ENCODE measurements around the gene FAT1. TPM values are rescaled to one million over a fixed set of nuclear protein-coding genes. Genes with fewer than 3 reads are reported as not detected.

The FAT1 gene
- polyA plus RNA-seq, 1 donor from 2014 or later: 19.8 TPM

GRCh38 chr4:186543206-186543605, 180.4 kb downstream of the FAT1 start:
- Histone ChIP-seq H3K27ac (ENCODE audit: low read length) (no peak overlapping the region), H3K9me2 (ENCODE audit: insufficient read depth, low read length) (no peaks in the 10 kb centered on the region), H3K9me3 (ENCODE audit: low read length) (no peaks in the 10 kb centered on the region), H3K4me2 (ENCODE audit: low read length) (no peak overlapping the region), H3K36me3 (ENCODE audit: insufficient read depth, low read length) (no peaks in the 10 kb centered on the region), H3K79me2 (replicated peaks; ENCODE audit: insufficient read depth, low read length) (no peaks in the 10 kb centered on the region), H2AFZ (ENCODE audit: low read depth, low read length) (no peak overlapping the region), H3K9ac (ENCODE audit: low read length) (no peak overlapping the region), H3K27me3 (ENCODE audit: insufficient read depth, low read depth, low read length) (no peaks in the 10 kb centered on the region), H3K4me3 (ENCODE audit: low read length) (no peak overlapping the region), H4K20me1 (ENCODE audit: insufficient read depth) (no peaks in the 10 kb centered on the region), H3F3A (ENCODE audit: insufficient read depth, low read length, poor library complexity, severe bottlenecking) (no peaks in the 10 kb centered on the region)
- TF ChIP-seq EZH2 (IDR thresholded peaks at IDR 0.05; ENCODE audit: borderline replicate concordance, insufficient read depth, low read length, poor library complexity, severe bottlenecking): no peak
- no peak for TF ChIP-seq SMC3 (conservative IDR thresholded peaks at IDR 0.05; ENCODE audit: poor library complexity)
- TF ChIP-seq POLR2AphosphoS5 (IDR thresholded peaks at IDR 0.05): no peak
- no peak for TF ChIP-seq CTCF (IDR thresholded peaks at IDR 0.05; ENCODE audit: poor library complexity, severe bottlenecking)
- no peak for TF ChIP-seq RAD21 (conservative IDR thresholded peaks at IDR 0.05)
- TF ChIP-seq TAF1 (IDR thresholded peaks at IDR 0.05; ENCODE audit: low read depth): no peak
- no peak for TF ChIP-seq EP300 (conservative IDR thresholded peaks at IDR 0.05; ENCODE audit: poor library complexity, severe bottlenecking)

- H4K20me1 ChIP-seq (ENCODE audit: insufficient read depth): no peaks in the 10 kb centered on the region
- no peaks in the 10 kb centered on the region for H3F3A ChIP-seq (ENCODE audit: insufficient read depth, low read length, poor library complexity, severe bottlenecking)
- TF ChIP-seq RAD21 (conservative IDR thresholded peaks at IDR 0.05): no peak
- TF ChIP-seq TAF1 (IDR thresholded peaks at IDR 0.05; ENCODE audit: low read depth): no peak
- TF ChIP-seq POLR2AphosphoS5 (IDR thresholded peaks at IDR 0.05): no peak
- no peak for TF ChIP-seq EZH2 (IDR thresholded peaks at IDR 0.05; ENCODE audit: borderline replicate concordance, insufficient read depth, low read length, poor library complexity, severe bottlenecking)
- no peak for TF ChIP-seq SMC3 (conservative IDR thresholded peaks at IDR 0.05; ENCODE audit: poor library complexity)
- no peak for TF ChIP-seq EP300 (conservative IDR thresholded peaks at IDR 0.05; ENCODE audit: poor library complexity, severe bottlenecking)
- no peak for TF ChIP-seq MXI1 (conservative IDR thresholded peaks at IDR 0.05; ENCODE audit: poor library complexity, severe bottlenecking)
- TF ChIP-seq REST (IDR thresholded peaks at IDR 0.05; ENCODE audit: borderline replicate concordance): no peak
- TF ChIP-seq CTCF (IDR thresholded peaks at IDR 0.05; ENCODE audit: poor library complexity, severe bottlenecking): no peak
- H3K27ac ChIP-seq (ENCODE audit: low read length): no peak overlapping the region
- H3K9me2 ChIP-seq (ENCODE audit: insufficient read depth, low read length): no peaks in the 10 kb centered on the region
- no peaks in the 10 kb centered on the region for H3K9me3 ChIP-seq (ENCODE audit: low read length)
- no peak overlapping the region for H3K4me3 ChIP-seq (ENCODE audit: low read length)
- H3K27me3 ChIP-seq (ENCODE audit: insufficient read depth, low read depth, low read length): no peaks in the 10 kb centered on the region
- no peak overlapping the region for H2AFZ ChIP-seq (ENCODE audit: low read depth, low read length)
- H3K79me2 ChIP-seq (replicated peaks; ENCODE audit: insufficient read depth, low read length): no peaks in the 10 kb centered on the region
- H3K4me2 ChIP-seq (ENCODE audit: low read length): no peak overlapping the region
- H3K9ac ChIP-seq (ENCODE audit: low read length): no peak overlapping the region
- no peaks in the 10 kb centered on the region for H3K36me3 ChIP-seq (ENCODE audit: insufficient read depth, low read length)
Observed at GRCh38 chr4:186541801-186542200, 181.9 kb downstream of the FAT1 start.

All from neural cell (in vitro differentiated cells).